ENCODE data around the gene ILKAP. TPM values are rescaled to one million over a fixed set of nuclear protein-coding genes. Genes with fewer than 3 reads are reported as not detected.
A peak's percentile ranks its signal among the peaks of the same experiment; 100 is the strongest.

The ILKAP gene
- total RNA-seq, 2 experiments from 2014 or later: 42.1 to 43.3 TPM

DNA sequence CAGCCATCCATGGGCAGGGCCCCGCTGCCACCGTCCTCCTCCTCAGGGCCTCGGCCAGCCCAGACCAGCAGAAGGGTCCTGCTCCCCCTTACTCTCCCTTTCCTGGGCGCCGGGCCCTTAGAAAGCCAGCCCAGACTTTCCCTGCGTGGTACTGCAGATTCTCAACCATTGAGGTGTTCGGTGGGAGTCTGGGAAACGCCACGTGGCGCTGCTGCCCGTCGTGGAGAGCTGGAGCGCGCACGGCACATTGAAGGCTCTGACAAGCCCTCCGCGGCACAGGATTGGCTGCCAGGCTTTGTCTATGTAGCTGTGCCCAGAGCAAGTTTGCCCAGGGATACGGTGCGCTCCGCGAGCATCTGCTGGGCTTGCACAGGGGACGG lies 75.4 kb downstream of the ILKAP start:
- Mint-ChIP-seq H3K27me3 (no peaks in the 10 kb centered on the region), H3K9me3 (no peaks in the 10 kb centered on the region), H3K27ac (no peak overlapping the region), H3K4me1 (ENCODE audit: low read depth) (no peaks in the 10 kb centered on the region), H3K4me3 (no peak overlapping the region), H3K36me3 (ENCODE audit: low read depth) (no peaks in the 10 kb centered on the region)
- no peak for TF ChIP-seq CTCF (IDR thresholded peaks at IDR 0.05)
- intact Hi-C loops (cut with micrococcal nuclease): no loop called here
- ATAC-seq: no peak
- POLR2A ChIA-PET: no interaction called here
- no peak for DNase-seq
- CTCF ChIA-PET: no interaction called here

- H3K27me3 Mint-ChIP-seq: no peaks in the 10 kb centered on the region
- H3K4me3 Mint-ChIP-seq: no peak overlapping the region
- CTCF ChIA-PET: no interaction called here
- H3K4me1 Mint-ChIP-seq (ENCODE audit: low read depth): no peaks in the 10 kb centered on the region
- peak; percentile 85 for ATAC-seq
- intact Hi-C loops (cut with micrococcal nuclease): no loop called here
- no peaks in the 10 kb centered on the region for H3K9me3 Mint-ChIP-seq
- POLR2A ChIA-PET: no interaction called here
- no peak for TF ChIP-seq CTCF (IDR thresholded peaks at IDR 0.05)
- no peaks in the 10 kb centered on the region for H3K36me3 Mint-ChIP-seq (ENCODE audit: low read depth)
- DNase-seq: peak; percentile 36
- no peak overlapping the region for H3K27ac Mint-ChIP-seq
Measured at GRCh38 chr2:238127165-238128060, 76.1 kb downstream of the ILKAP start.

- Mint-ChIP-seq H3K27me3 (no peaks in the 10 kb centered on the region), H3K36me3 (ENCODE audit: low read depth) (no peaks in the 10 kb centered on the region), H3K9me3 (no peaks in the 10 kb centered on the region), H3K4me1 (ENCODE audit: low read depth) (no peaks in the 10 kb centered on the region), H3K4me3 (no peak overlapping the region), H3K27ac (no peak overlapping the region)
- intact Hi-C loops (cut with micrococcal nuclease): no loop called here
- POLR2A ChIA-PET: no interaction called here
- TF ChIP-seq CTCF (IDR thresholded peaks at IDR 0.05): no peak
- ATAC-seq (no peak), DNase-seq (no peak)
- CTCF ChIA-PET: no interaction called here
Measured at GRCh38 chr2:238126775-238127164, 76.7 kb downstream of the ILKAP start.

DNA sequence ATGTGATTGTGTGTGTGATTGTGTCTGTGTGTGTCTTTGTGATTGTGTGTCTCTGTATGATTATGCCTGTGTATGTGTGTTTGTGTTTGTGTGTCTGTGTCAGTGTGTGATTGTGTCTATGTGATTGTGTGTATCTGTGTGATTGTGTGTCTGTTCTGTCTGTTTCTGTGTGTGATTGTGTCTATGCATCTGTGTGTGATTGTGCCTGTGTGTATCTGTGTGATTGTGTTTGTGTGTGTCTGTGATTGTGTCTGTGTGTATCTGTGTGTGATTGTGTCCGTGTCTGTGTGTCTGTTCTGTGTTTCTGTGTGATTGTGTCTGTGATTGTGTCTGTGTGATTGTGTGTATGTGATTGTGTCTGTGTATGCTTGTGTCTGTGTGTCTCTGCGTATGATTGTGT lies 77.2 kb downstream of the ILKAP start:
- Mint-ChIP-seq H3K27ac (no peak overlapping the region), H3K36me3 (ENCODE audit: low read depth) (no peaks in the 10 kb centered on the region), H3K4me3 (no peak overlapping the region), H3K27me3 (no peaks in the 10 kb centered on the region), H3K9me3 (no peaks in the 10 kb centered on the region), H3K4me1 (ENCODE audit: low read depth) (no peaks in the 10 kb centered on the region)
- no peak for DNase-seq
- ChIA-PET CTCF (no interaction called here), POLR2A (no interaction called here)
- TF ChIP-seq CTCF (IDR thresholded peaks at IDR 0.05): no peak
- no peak for ATAC-seq
- intact Hi-C loops (cut with micrococcal nuclease): no loop called here

GRCh38 chr2:238125127-238125885 lies 78.2 kb downstream of the ILKAP start:
- DNase-seq (no peak), ATAC-seq (no peak)
- ChIA-PET POLR2A (interaction anchor here (0.6 kb wide), 1 partner anchor 1882 kb away, joined by 3 read pairs; no protein-coding TSS in a partner anchor), CTCF (no interaction called here)
- H3K4me3 Mint-ChIP-seq: no peak overlapping the region
- no peaks in the 10 kb centered on the region for H3K27me3 Mint-ChIP-seq
- H3K27ac Mint-ChIP-seq: no peak overlapping the region
- H3K4me1 Mint-ChIP-seq (ENCODE audit: low read depth): no peaks in the 10 kb centered on the region
- intact Hi-C loops (cut with micrococcal nuclease): no loop called here
- no peaks in the 10 kb centered on the region for H3K9me3 Mint-ChIP-seq
- H3K36me3 Mint-ChIP-seq (ENCODE audit: low read depth): no peaks in the 10 kb centered on the region
- no peak for TF ChIP-seq CTCF (IDR thresholded peaks at IDR 0.05)

All from activated CD8-positive, alpha-beta T cell treated with anti-CD3 and anti-CD28 coated beads for 36 hours (primary cell).